B cell (primary cell): Measurements from ENCODE around the gene ZCCHC24.

Source experiments
- EZH2 ChIP-seq: IDR thresholded peaks from 2 replicates; pipeline ENCODE4 v1.6.1; 2012; ENCODE audit warnings: borderline replicate concordance, low read depth, mild to moderate bottlenecking, moderate library complexity, low read length; ENCODE audit not compliant: insufficient read depth, poor library complexity, severe bottlenecking
- TF ChIP-seq, protein P1 (sequence below): fragments of 200-600 bp; IDR thresholded peaks from one replicate; pipeline ENCODE4 v1.8.0; 2022; ENCODE audit warnings: antibody characterized with exemption, mild to moderate bottlenecking

DNA sequence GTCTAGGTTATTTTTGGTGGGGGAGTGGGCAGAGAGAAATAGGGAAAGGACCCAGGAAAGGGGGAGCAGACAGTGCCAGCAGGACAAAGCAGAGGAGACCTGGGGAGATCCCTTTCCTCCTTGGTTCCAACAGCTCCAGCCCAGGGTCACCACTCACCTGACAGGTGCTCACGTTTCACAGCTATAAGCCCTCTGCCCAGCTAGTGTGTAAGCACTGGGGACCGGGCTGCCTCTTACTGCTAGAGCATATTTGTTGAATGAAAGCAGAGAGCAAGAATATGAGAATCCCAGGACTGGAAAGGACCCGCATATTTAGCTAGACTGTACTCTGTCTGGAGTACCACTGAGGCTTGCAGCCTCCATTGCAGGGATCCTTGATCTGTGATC lies 6.7 kb downstream of the ZCCHC24 start:
- TF ChIP-seq, protein P1, sequence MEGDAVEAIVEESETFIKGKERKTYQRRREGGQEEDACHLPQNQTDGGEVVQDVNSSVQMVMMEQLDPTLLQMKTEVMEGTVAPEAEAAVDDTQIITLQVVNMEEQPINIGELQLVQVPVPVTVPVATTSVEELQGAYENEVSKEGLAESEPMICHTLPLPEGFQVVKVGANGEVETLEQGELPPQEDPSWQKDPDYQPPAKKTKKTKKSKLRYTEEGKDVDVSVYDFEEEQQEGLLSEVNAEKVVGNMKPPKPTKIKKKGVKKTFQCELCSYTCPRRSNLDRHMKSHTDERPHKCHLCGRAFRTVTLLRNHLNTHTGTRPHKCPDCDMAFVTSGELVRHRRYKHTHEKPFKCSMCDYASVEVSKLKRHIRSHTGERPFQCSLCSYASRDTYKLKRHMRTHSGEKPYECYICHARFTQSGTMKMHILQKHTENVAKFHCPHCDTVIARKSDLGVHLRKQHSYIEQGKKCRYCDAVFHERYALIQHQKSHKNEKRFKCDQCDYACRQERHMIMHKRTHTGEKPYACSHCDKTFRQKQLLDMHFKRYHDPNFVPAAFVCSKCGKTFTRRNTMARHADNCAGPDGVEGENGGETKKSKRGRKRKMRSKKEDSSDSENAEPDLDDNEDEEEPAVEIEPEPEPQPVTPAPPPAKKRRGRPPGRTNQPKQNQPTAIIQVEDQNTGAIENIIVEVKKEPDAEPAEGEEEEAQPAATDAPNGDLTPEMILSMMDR, result no peak
- TF ChIP-seq EZH2, result no peak
